ENCODE measurements around the gene ACTL6A.

Gene ACTL6A

GRCh38 chr3:179591313-179591712 is 28.6 kb downstream of the ACTL6A start:
- no peak for DNase-seq

- no peak for DNase-seq
These were observed 36.8 kb downstream of the ACTL6A start for GRCh38 chr3:179599531-179599930.

GRCh38 chr3:179603321-179603720 is 40.6 kb downstream of the ACTL6A start:
- no peak for DNase-seq

- no peak for DNase-seq
These were observed 41.1 kb downstream of the ACTL6A start for GRCh38 chr3:179603831-179604230.

- peak; percentile 97 for DNase-seq
These were observed 41.8 kb downstream of the ACTL6A start, which contains the start of the genes MRPL47 and NDUFB5 for GRCh38 chr3:179604321-179605078. TSS of gene MRPL47 (minus strand) at chr3:179604638. CDS start at chr3:179604624, 14 bp downstream. TSS of gene NDUFB5 (plus strand) at chr3:179604794. CDS start at chr3:179604816, 22 bp downstream.

- no peak for DNase-seq
These were observed 43.9 kb downstream of the ACTL6A start for GRCh38 chr3:179606534-179607085.

- no peak for DNase-seq
These were observed 46.4 kb downstream of the ACTL6A start for GRCh38 chr3:179608931-179609720.

- DNase-seq = no peak
These were observed 47.3 kb downstream of the ACTL6A start for GRCh38 chr3:179610066-179610465.

GRCh38 chr3:179613807-179614206 is 51.1 kb downstream of the ACTL6A start:
- DNase-seq = no peak

GRCh38 chr3:179615458-179616173 is 52.9 kb downstream of the ACTL6A start:
- DNase-seq = no peak

GRCh38 chr3:179622023-179622422 is 59.3 kb downstream of the ACTL6A start:
- no peak for DNase-seq

GRCh38 chr3:179624451-179624850 is 61.7 kb downstream of the ACTL6A start:
- DNase-seq = no peak

GRCh38 chr3:179630753-179631451 is 68.2 kb downstream of the ACTL6A start:
- no peak for DNase-seq
